Right atrium auricular region (tissue), 2 donors: Measurements from ENCODE around the gene GRIFIN. TPM values are rescaled to one million over a fixed set of nuclear protein-coding genes. Genes with fewer than 3 reads are reported as not detected.

Experiments used
- DNase-seq: peaks from one replicate; pipeline ENCODE4 v3.0.0-alpha.2; 2019; ENCODE audit warnings: low spot score
- H3K27ac ChIP-seq, 2 donors: fragments of 200-600 bp; sonication (generic); 1 replicate in 1 of 2; 2 replicates in 1 of 2; pipeline ENCODE4 v1.5.1; 2016 to 2019
- H3K27me3 ChIP-seq, 2 donors: fragments of 200-600 bp; sonication (generic); one replicate each; pipeline versions ENCODE4 v1.5.1 to v1.6.0; 2017 to 2019
- H3K36me3 ChIP-seq: fragments of 200-600 bp; sonication (generic); one replicate; pipeline ENCODE4 v1.5.1; 2016
- H3K4me1 ChIP-seq, 2 donors: fragments of 200-600 bp; sonication (generic); one replicate each; pipeline versions ENCODE4 v1.5.1 to v1.6.0; 2017 to 2019
- H3K4me3 ChIP-seq, 2 donors: fragments of 200-600 bp; sonication (generic); 1 replicate in 1 of 2; 2 replicates in 1 of 2; pipeline ENCODE4 v1.5.1; 2017 to 2019; ENCODE audit warnings: mild to moderate bottlenecking in 1 of 2, moderate library complexity in 1 of 2
- H3K9me3 ChIP-seq, 2 donors: fragments of 200-600 bp; sonication (generic); one replicate each; pipeline ENCODE4 v1.5.1; 2019
- CTCF ChIP-seq, 2 donors: fragments of 200-600 bp; sonication (generic); IDR thresholded peaks; one replicate each; pipeline ENCODE4 v1.5.1; 2019; ENCODE audit warnings: antibody characterized with exemption in 2 of 2
- total RNA-seq, 2 donors: library from RNA; depleted of rRNA; stranded (reverse); fragments of >200 nt; gene quantifications; one replicate each; pipeline ENCODE4 v1.1.0, GENCODE V29; 2016

Gene GRIFIN
- total RNA-seq, 2 donors from 2014 or later: not detected

DNA sequence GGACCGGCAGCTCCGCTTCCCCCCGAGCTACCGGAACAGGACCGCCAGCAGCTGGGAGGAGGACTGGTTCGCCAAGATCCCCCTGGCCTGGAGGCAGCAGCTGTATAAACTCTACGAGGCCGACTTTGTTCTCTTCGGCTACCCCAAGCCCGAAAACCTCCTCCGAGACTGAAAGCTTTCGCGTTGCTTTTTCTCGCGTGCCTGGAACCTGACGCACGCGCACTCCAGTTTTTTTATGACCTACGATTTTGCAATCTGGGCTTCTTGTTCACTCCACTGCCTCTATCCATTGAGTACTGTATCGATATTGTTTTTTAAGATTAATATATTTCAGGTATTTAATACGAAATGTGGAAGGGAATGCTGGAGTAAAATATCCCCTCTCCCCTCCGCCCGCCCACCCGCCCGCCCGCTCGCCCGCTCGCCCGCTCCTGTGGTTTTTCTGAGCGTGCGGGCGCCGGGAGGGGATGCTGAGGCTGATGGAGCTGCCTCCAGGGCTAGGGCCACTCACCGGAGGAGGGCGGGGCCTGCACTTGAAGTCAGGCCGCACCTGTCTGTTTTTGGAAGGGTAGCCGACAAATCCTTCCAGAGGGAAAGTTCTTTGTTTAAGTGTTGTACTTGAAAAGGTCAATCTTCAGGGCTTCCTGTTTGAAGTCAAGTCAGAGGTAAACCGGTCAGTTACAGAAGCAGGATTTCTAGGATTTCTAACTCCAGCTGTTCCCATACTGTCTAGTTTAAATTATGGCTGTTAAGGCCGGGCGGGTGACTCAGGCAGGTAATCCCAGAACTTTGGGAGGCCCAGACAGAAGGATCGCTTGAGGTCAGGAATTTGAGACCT is 42.3 kb downstream of the GRIFIN start:
- H3K4me3 ChIP-seq: no peak overlapping the region
- no peak for TF ChIP-seq CTCF (IDR thresholded peaks at IDR 0.05)
- no peaks in the 10 kb centered on the region for H3K27me3 ChIP-seq
- peaks cover 0 to 14% of the 10 kb centered on the region in 2 donors for H3K4me1 ChIP-seq
- DNase-seq: no peak
- peaks cover 0 to 9% of the 10 kb centered on the region in 2 donors for H3K9me3 ChIP-seq
- H3K36me3 ChIP-seq: peaks cover 21% of the 10 kb centered on the region
- H3K27ac ChIP-seq: no peak overlapping the region

DNA sequence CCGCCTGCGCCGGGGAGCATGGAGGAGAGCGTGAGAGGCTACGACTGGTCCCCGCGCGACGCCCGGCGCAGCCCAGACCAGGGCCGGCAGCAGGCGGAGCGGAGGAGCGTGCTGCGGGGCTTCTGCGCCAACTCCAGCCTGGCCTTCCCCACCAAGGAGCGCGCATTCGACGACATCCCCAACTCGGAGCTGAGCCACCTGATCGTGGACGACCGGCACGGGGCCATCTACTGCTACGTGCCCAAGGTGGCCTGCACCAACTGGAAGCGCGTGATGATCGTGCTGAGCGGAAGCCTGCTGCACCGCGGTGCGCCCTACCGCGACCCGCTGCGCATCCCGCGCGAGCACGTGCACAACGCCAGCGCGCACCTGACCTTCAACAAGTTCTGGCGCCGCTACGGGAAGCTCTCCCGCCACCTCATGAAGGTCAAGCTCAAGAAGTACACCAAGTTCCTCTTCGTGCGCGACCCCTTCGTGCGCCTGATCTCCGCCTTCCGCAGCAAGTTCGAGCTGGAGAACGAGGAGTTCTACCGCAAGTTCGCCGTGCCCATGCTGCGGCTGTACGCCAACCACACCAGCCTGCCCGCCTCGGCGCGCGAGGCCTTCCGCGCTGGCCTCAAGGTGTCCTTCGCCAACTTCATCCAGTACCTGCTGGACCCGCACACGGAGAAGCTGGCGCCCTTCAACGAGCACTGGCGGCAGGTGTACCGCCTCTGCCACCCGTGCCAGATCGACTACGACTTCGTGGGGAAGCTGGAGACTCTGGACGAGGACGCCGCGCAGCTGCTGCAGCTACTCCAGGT is 43.1 kb downstream of the GRIFIN start:
- DNase-seq: no peak
- Histone ChIP-seq H3K27me3 (no peaks in the 10 kb centered on the region), H3K36me3 (peaks cover 21% of the 10 kb centered on the region), H3K4me1 (peaks cover 0 to 5% of the 10 kb centered on the region in 2 donors), H3K9me3 (peaks cover 0 to 9% of the 10 kb centered on the region in 2 donors), H3K4me3 (no peak overlapping the region), H3K27ac (no peak overlapping the region)
- no peak for TF ChIP-seq CTCF (IDR thresholded peaks at IDR 0.05)

DNA sequence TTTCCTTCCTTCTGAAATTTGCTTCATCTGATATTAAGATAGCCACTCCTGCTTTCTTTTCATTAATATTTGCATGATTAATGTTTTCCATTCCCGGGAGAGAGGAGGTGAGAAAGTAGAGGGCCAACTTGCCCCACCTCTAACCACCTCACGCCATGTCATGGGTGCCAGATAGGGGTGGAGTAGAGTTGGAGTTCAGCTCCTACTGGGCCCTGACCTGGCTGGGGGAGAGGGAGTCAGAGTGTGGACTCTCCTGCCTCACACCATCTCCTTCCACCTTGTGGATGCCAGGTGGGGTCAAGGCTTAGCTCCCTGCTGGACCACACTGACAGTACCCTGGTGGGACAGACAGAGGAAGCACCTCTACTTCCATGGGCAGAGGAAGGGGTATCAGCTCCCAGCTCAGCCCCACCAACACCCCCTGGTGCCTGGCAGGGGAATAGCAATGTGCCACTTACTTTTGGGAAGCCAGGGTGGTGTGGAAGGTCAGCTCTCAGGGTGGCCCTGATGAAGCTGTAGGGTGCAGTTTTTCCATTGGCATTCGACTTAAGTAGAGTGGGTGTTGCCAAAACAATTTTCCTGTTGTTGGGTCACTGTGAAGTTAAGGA is 44.8 kb downstream of the GRIFIN start:
- H3K27me3 ChIP-seq: no peaks in the 10 kb centered on the region
- peaks cover 0 to 9% of the 10 kb centered on the region in 2 donors for H3K9me3 ChIP-seq
- no peaks in the 10 kb centered on the region for H3K4me1 ChIP-seq
- no peak overlapping the region for H3K4me3 ChIP-seq
- H3K36me3 ChIP-seq: peaks cover 21% of the 10 kb centered on the region
- no peak for DNase-seq
- TF ChIP-seq CTCF (IDR thresholded peaks at IDR 0.05): no peak
- no peak overlapping the region for H3K27ac ChIP-seq

- TF ChIP-seq CTCF (IDR thresholded peaks at IDR 0.05): no peak
- Histone ChIP-seq H3K9me3 (peaks cover 0 to under 1% of the 10 kb centered on the region in 2 donors), H3K27ac (no peak overlapping the region), H3K36me3 (no peaks in the 10 kb centered on the region), H3K4me1 (no peaks in the 10 kb centered on the region), H3K27me3 (no peaks in the 10 kb centered on the region), H3K4me3 (no peak overlapping the region)
- no peak for DNase-seq
These were observed 50.4 kb downstream of the GRIFIN start for GRCh38 chr7:2425749-2426148.

Other genes starting within 250 kb of the GRIFIN start
- 10 to 100 TPM; 13.3 to 31.9 TPM for gene MAD1L1, start 243.5 kb downstream of the GRIFIN start, total RNA-seq
- gene MRM2, start 234.2 kb downstream of the GRIFIN start, total RNA-seq: 10 to 100 TPM; 13.2 to 13.7 TPM
- 10 to 100 TPM; 12.2 to 14.2 TPM for gene NUDT1, start 234.2 kb downstream of the GRIFIN start, total RNA-seq
- 10 to 100 TPM; 20.0 to 23.0 TPM for gene SNX8, start 162.0 kb downstream of the GRIFIN start, total RNA-seq
- gene EIF3B, start 121.6 kb downstream of the GRIFIN start, total RNA-seq: 10 to 100 TPM; 51.4 to 66.9 TPM
- gene CHST12, start 72.8 kb downstream of the GRIFIN start, total RNA-seq: 10 to 100 TPM; 14.2 to 15.0 TPM
- gene LFNG, start 43.4 kb upstream of the GRIFIN start, total RNA-seq: 1 to 10 TPM; 3.8 to 4.3 TPM
- 10 to 100 TPM; 20.9 to 24.6 TPM for gene BRAT1, start 79.1 kb upstream of the GRIFIN start, total RNA-seq
- gene IQCE, start 82.6 kb upstream of the GRIFIN start, total RNA-seq: 1 to 10 TPM; 6.6 to 9.1 TPM
- gene TTYH3, start 155.6 kb upstream of the GRIFIN start, total RNA-seq: 10 to 100 TPM in 1 of 2 donors, 1 to 10 TPM in 1; 7.0 to 11.1 TPM
- gene AMZ1, start 211.8 kb upstream of the GRIFIN start, total RNA-seq: under 1 TPM in 1 of 2 donors, not detected in 1; 0.07 TPM